ENCODE results near the gene TNKS1BP1.
"Not testable (repeated sequence)": the region's sequence is repeated elsewhere in the genome, so short reads cannot be mapped to it uniquely, and the experiment has no call there.

TNKS1BP1 gene

GRCh38 chr11:57338142-57338541, 13.4 kb upstream of the TNKS1BP1 start, which contains the start of gene P2RX3:
TSS of gene P2RX3 (plus strand) at chr11:57338352. CDS start at chr11:57338551, 199 bp downstream.
- TF ChIP-seq CTCF (IDR thresholded peaks at IDR 0.05; ENCODE audit: insufficient read depth, missing control alignments) = no peak
- DNase-seq (ENCODE audit: insufficient read length, low spot score) (no peak), FAIRE-seq (no peak)

- not testable (repeated sequence) for DNase-seq (ENCODE audit: insufficient read length, low spot score); FAIRE-seq
Observed at GRCh38 chr11:57336856-57337255, 12.1 kb upstream of the TNKS1BP1 start.

GRCh38 chr11:57336111-57336666, 11.4 kb upstream of the TNKS1BP1 start:
- TF ChIP-seq CTCF (IDR thresholded peaks at IDR 0.05; ENCODE audit: insufficient read depth, missing control alignments) = no peak
- FAIRE-seq (no peak), DNase-seq (ENCODE audit: insufficient read length, low spot score) (no peak)

- DNase-seq (ENCODE audit: insufficient read length, low spot score) (peak; percentile 84), FAIRE-seq (no peak)
- TF ChIP-seq CTCF (IDR thresholded peaks at IDR 0.05; ENCODE audit: insufficient read depth, missing control alignments) = no peak
Observed at GRCh38 chr11:57335343-57336110, 10.8 kb upstream of the TNKS1BP1 start, which contains the start of gene SSRP1. TSS of gene SSRP1 (minus strand) at chr11:57335892. CDS start at chr11:57335121, 771 bp downstream.

- FAIRE-seq (no peak), DNase-seq (ENCODE audit: insufficient read length, low spot score) (no peak)
- no peak for TF ChIP-seq CTCF (IDR thresholded peaks at IDR 0.05; ENCODE audit: insufficient read depth, missing control alignments)
Observed at GRCh38 chr11:57335023-57335342, 10.2 kb upstream of the TNKS1BP1 start.

GRCh38 chr11:57332694-57333440, 8.1 kb upstream of the TNKS1BP1 start:
- no peak for TF ChIP-seq CTCF (IDR thresholded peaks at IDR 0.05; ENCODE audit: insufficient read depth, missing control alignments)
- DNase-seq (ENCODE audit: insufficient read length, low spot score) (no peak), FAIRE-seq (no peak)

GRCh38 chr11:57331720-57332119, 7.0 kb upstream of the TNKS1BP1 start:
- no peak for TF ChIP-seq CTCF (IDR thresholded peaks at IDR 0.05; ENCODE audit: insufficient read depth, missing control alignments)
- FAIRE-seq (no peak), DNase-seq (ENCODE audit: insufficient read length, low spot score) (no peak)

All from D721Med (cell line).